Measurements from ENCODE around the gene COL6A2.

GRCh38 chr21:46126309-46127238, 28.7 kb downstream of the COL6A2 start:
- TF ChIP-seq CTCF (IDR thresholded peaks at IDR 0.05; ENCODE audit: low read depth, low read length, poor library complexity, severe bottlenecking) (no peak), EZH2phosphoT487 (IDR thresholded peaks at IDR 0.05; ENCODE audit: borderline replicate concordance, low read length) (no peak)

Data from DOHH2 (cell line).